M059J (cell line): ENCODE results near the gene MAP4K2. TPM values are rescaled to one million over a fixed set of nuclear protein-coding genes. Genes with fewer than 3 reads are reported as not detected.

Experiments
- DNase-seq: peaks from one replicate; pipeline ENCODE4 v3.0.0-alpha.2; 2012; ENCODE audit warnings: low read depth
- total RNA-seq: library from RNA; depleted of rRNA; stranded (reverse); fragments of >200 nt; shearing (Covaris generic); gene quantifications from 2 replicates; pipeline ENCODE4 v1.2.3, GENCODE V29; 2014

The MAP4K2 gene
- total RNA-seq, 1 experiment from 2014 or later: 23.3 TPM

GRCh38 chr11:64813826-64814225 is 10.8 kb upstream of the MAP4K2 start:
- no peak for DNase-seq

- no peak for DNase-seq
Measured at GRCh38 chr11:64810891-64811272, 7.9 kb upstream of the MAP4K2 start.

- peak; percentile 96 for DNase-seq
Measured at GRCh38 chr11:64810271-64810890, 7.4 kb upstream of the MAP4K2 start, which contains the start of gene MEN1. Gene MEN1, minus strand, starts transcription at chr11:64810551. Its CDS starts 442 bp downstream, at chr11:64810109.

- no peak for DNase-seq
Measured at GRCh38 chr11:64809781-64810241, 6.8 kb upstream of the MAP4K2 start.

GRCh38 chr11:64805481-64805880 is 2.5 kb upstream of the MAP4K2 start:
- no peak for DNase-seq

- DNase-seq: no peak
Measured at GRCh38 chr11:64804346-64805210, 1.6 kb upstream of the MAP4K2 start.

- DNase-seq: no peak
Measured at GRCh38 chr11:64803846-64804345, 882 bp upstream of the MAP4K2 start.

GRCh38 chr11:64802370-64803157 is 450 bp downstream of the MAP4K2 start:
- no peak for DNase-seq

GRCh38 chr11:64801561-64802369 is 1.2 kb downstream of the MAP4K2 start:
- no peak for DNase-seq

- no peak for DNase-seq
Measured at GRCh38 chr11:64801158-64801464, 1.9 kb downstream of the MAP4K2 start.

- no peak for DNase-seq
Measured at GRCh38 chr11:64800303-64801157, 2.5 kb downstream of the MAP4K2 start.

GRCh38 chr11:64799623-64800302 is 3.3 kb downstream of the MAP4K2 start:
- DNase-seq: peak; percentile 14

- DNase-seq: no peak
Measured at GRCh38 chr11:64799256-64799622, 3.8 kb downstream of the MAP4K2 start.

- no peak for DNase-seq
Measured at GRCh38 chr11:64796757-64797541, 6.1 kb downstream of the MAP4K2 start.

- DNase-seq: no peak
Measured at GRCh38 chr11:64796047-64796756, 6.8 kb downstream of the MAP4K2 start.

GRCh38 chr11:64794526-64794925 is 8.5 kb downstream of the MAP4K2 start:
- no peak for DNase-seq

GRCh38 chr11:64793271-64794160 is 9.5 kb downstream of the MAP4K2 start:
- no peak for DNase-seq
